Measurements from ENCODE around the gene ZIK1.

Gene ZIK1

DNA sequence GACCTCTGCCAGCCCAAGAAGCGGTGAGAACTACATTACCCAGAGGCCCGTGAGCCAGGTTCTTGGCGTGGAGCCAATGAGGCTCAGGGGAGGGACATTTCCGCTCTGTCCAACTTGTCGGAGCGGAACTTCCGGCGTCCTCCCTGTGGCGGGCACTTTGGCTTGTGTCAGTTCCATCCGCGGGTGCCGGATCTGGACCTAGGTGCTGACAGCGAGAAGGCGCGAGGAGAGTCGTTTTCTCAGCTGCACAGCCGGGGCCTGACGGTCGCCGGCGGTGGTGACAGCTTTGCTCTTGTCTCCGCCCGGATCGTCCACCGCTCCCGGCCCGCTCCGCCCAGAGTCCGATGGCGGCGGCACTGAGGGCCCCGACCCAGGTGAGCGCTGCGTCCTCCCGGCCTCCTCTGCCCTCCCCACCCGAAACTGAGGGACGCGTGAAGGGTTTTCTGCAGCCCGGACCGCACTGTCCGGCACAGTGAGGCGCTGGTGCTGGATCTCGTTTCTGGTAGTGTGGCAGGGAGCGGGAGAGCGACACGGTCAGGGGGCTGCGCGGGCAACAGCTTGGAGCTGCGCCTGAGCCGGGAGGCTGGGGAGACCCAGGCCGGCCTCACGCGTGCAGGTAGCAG lies 15.9 kb downstream of the ZIK1 start, which contains the start of gene ZNF530:
Gene ZNF530 (plus strand): TSS at position 125 of the 623 bp plus-strand sequence. CDS start 4,461 bp downstream, outside the sequence.
- Histone ChIP-seq H3K36me3 (peaks cover 37% of the 10 kb centered on the region), H3K27ac (peak within 1 kb of the TSS; percentile 71), H3K27me3 (no peaks in the 10 kb centered on the region), H4K20me1 (0 out of 2 replicates have a peak, but pooled peaks cover 5% of the 10 kb centered on the region), H3K9me3 (peaks cover 22% of the 10 kb centered on the region; the same call in 1 of the 2 replicates), H3K4me1 (peaks cover 24% of the 10 kb centered on the region), H3K9ac (peak within 1 kb of the TSS; percentile 88), H3K4me3 (peak within 1 kb of the TSS; percentile 97), H3K4me2 (peak within 1 kb of the TSS; percentile 99)
- no peak for TF ChIP-seq Cebpa-rat (IDR thresholded peaks at IDR 0.05)

DNA sequence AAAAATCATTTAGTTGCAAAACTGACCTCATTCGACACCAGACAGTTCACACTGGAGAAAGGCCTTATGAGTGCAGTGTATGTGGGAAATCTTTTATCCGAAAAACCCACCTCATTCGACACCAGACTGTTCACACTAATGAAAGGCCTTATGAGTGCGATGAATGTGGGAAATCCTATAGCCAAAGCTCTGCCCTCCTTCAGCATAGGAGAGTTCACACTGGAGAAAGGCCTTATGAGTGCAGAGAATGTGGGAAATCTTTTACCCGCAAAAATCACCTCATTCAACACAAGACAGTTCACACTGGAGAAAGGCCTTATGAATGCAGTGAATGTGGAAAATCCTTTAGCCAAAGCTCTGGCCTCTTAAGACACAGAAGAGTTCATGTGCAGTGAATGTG lies 23.0 kb downstream of the ZIK1 start:
- Histone ChIP-seq H3K9ac (no peak overlapping the region), H3K27ac (no peak overlapping the region), H3K4me2 (no peak overlapping the region), H3K9me3 (peaks cover 71% of the 10 kb centered on the region), H4K20me1 (no peaks in the 10 kb centered on the region), H3K27me3 (no peaks in the 10 kb centered on the region), H3K36me3 (peaks cover 76% of the 10 kb centered on the region), H3K4me3 (no peak overlapping the region), H3K4me1 (peaks cover 22% of the 10 kb centered on the region)
- no peak for TF ChIP-seq Cebpa-rat (IDR thresholded peaks at IDR 0.05)

DNA sequence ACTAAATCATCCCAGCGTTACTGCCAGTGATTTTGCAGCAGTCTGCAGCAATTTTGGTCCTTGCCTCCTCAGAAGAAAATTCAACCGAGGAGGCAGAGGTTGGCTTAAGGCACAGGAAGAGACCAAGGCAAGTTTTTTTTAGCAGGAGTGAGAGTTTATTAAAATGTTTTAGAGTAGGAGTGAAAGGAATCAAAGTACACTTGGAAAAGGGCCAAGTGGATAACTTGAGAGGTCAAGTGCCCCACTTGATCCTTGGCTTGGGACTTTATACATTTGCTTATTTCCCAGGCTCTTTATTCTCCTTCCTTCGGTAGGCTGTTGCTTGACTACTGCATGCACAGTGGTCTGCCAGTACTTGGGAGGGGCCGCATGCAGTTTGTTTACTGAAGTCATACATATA lies 27.2 kb downstream of the ZIK1 start:
- H3K9me3 ChIP-seq = peaks cover 57% of the 10 kb centered on the region
- no peak overlapping the region for H3K4me2 ChIP-seq
- H3K4me3 ChIP-seq = no peak overlapping the region
- no peak for TF ChIP-seq Cebpa-rat (IDR thresholded peaks at IDR 0.05)
- H3K4me1 ChIP-seq = peaks cover 27% of the 10 kb centered on the region
- H3K27ac ChIP-seq = no peak overlapping the region
- no peaks in the 10 kb centered on the region for H3K27me3 ChIP-seq
- no peaks in the 10 kb centered on the region for H4K20me1 ChIP-seq
- peaks cover 47% of the 10 kb centered on the region for H3K36me3 ChIP-seq
- no peak overlapping the region for H3K9ac ChIP-seq

DNA sequence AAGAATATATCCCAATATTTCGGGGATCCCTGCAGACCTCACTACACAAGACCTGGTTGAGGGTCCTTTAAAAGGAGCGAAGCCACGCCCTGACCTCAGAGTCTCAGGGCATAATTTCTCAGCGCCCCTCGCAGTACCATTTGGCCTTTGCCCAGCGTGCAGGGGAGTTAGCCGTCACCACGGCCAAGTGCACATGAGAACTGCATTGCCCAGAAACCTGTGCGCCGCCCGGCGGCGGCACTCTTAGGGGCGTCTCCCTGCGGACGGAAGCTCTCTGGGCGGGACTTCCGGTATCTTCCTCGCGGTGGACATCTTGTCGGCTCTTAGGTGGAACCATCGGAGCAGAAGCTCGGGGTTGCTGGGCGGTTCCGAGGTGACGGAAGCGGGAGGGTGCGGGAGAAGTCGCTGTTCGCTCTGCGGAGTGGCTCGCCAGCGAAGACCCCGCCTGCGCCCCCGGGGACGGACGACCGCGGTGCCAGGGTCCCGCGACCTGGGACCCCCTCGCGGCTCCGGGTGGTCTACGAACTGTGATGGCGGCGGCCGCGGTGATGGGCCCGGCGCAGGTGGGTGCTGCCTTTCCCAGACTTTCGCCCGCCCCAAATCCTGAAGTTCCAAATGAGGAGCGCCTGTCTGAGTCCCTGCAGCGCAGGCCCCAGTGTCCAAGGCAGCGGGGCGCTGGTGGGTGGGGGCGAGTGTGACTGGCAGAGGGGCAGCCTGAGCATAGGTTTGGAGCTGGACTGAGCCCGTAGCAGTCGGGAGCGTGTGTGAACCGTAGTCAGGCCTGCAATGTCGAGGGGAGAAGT lies 30.2 kb downstream of the ZIK1 start, which contains the start of gene ZNF134:
Gene ZNF134 (plus strand): TSS at position 302 of the 803 bp plus-strand sequence. CDS start 5,227 bp downstream, outside the sequence.
- no peaks in the 10 kb centered on the region for H4K20me1 ChIP-seq
- H3K9me3 ChIP-seq = peaks cover 72% of the 10 kb centered on the region
- peaks cover 13% of the 10 kb centered on the region for H3K4me1 ChIP-seq
- H3K9ac ChIP-seq = peak within 1 kb of the TSS; percentile 94
- peak within 1 kb of the TSS; percentile 97 for H3K4me3 ChIP-seq
- H3K36me3 ChIP-seq = peaks cover 53% of the 10 kb centered on the region
- no peak for TF ChIP-seq Cebpa-rat (IDR thresholded peaks at IDR 0.05)
- no peaks in the 10 kb centered on the region for H3K27me3 ChIP-seq
- H3K27ac ChIP-seq = peak within 1 kb of the TSS; percentile 94
- peak within 1 kb of the TSS; percentile 78 for H3K4me2 ChIP-seq

DNA sequence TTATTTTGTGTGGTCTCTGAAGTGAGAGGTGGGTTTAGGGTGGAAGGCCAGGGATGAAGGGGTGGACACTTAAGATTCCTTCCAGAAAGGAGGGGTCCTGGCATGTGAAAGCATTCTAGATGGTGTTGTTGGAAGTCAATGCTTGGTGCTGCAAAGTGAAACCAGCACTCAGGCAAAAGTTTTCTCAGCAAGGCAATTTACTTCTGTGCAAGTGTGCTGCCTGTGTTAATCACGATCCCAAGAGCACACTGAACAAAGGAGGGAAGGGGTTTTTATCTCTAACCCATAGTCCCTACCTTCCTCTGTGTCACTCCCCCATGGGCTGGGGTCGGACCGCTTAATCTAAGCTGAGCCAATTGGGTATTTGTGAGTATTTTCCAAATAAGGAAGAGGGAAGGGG lies 31.4 kb downstream of the ZIK1 start:
- H3K27ac ChIP-seq = no peak overlapping the region
- H3K4me2 ChIP-seq = peak overlapping the region; percentile 78
- H3K9ac ChIP-seq = no peak overlapping the region
- peaks cover 76% of the 10 kb centered on the region for H3K9me3 ChIP-seq
- H3K4me3 ChIP-seq = peak overlapping the region; percentile 97
- H4K20me1 ChIP-seq = no peaks in the 10 kb centered on the region
- H3K36me3 ChIP-seq = peaks cover 65% of the 10 kb centered on the region
- TF ChIP-seq Cebpa-rat (IDR thresholded peaks at IDR 0.05) = no peak
- H3K4me1 ChIP-seq = peaks cover 5% of the 10 kb centered on the region; the same call in 1 of the 2 replicates
- no peaks in the 10 kb centered on the region for H3K27me3 ChIP-seq

DNA sequence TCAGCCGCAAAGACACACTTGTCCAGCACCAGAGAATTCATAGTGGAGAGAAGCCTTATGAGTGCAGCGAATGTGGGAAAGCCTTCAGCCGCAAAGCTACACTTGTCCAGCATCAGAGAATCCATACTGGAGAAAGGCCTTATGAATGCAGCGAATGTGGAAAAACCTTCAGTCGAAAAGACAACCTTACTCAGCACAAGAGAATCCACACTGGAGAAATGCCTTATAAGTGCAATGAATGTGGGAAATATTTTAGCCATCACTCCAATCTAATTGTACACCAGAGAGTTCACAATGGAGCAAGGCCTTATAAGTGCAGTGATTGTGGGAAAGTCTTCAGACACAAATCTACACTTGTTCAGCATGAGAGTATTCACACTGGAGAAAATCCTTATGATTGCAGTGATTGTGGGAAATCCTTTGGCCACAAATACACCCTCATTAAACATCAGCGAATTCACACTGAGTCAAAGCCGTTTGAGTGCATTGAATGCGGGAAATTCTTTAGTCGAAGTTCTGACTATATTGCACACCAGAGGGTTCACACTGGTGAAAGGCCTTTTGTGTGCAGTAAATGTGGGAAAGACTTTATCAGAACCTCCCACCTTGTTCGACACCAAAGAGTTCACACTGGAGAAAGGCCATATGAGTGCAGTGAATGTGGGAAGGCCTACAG lies 36.9 kb downstream of the ZIK1 start:
- H3K27ac ChIP-seq = no peak overlapping the region
- no peaks in the 10 kb centered on the region for H4K20me1 ChIP-seq
- H3K9me3 ChIP-seq = peaks cover 99% of the 10 kb centered on the region
- H3K27me3 ChIP-seq = peaks cover 6% of the 10 kb centered on the region; the same call in 1 of the 2 replicates
- H3K9ac ChIP-seq = no peak overlapping the region
- H3K4me3 ChIP-seq = peak overlapping the region; percentile 97
- H3K36me3 ChIP-seq = peaks cover 99% of the 10 kb centered on the region
- no peak for TF ChIP-seq Cebpa-rat (IDR thresholded peaks at IDR 0.05)
- no peak overlapping the region for H3K4me2 ChIP-seq
- H3K4me1 ChIP-seq = no peaks in the 10 kb centered on the region

DNA sequence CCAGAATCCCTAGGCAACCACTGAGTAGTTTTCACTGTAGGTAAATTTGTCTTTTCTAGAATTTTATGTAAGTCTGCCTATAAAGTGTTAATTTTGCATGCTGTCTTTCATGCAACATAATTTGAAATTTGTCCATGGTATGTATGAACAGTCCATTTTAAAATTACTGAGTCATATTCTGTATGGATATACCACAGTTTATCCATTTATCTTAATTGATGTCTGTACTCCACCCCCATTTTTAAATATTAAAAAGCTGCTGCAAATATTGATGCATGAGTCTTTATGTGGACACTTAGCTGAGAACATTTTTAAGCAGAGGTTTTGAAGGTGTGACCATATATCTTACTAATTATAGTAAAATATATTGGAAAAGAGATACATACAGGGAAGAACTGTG lies 39.1 kb downstream of the ZIK1 start:
- no peaks in the 10 kb centered on the region for H4K20me1 ChIP-seq
- H3K27me3 ChIP-seq = peaks cover 6% of the 10 kb centered on the region; the same call in 1 of the 2 replicates
- no peak overlapping the region for H3K27ac ChIP-seq
- H3K4me2 ChIP-seq = no peak overlapping the region
- H3K4me1 ChIP-seq = no peaks in the 10 kb centered on the region
- H3K36me3 ChIP-seq = peaks cover 89% of the 10 kb centered on the region
- no peak for TF ChIP-seq Cebpa-rat (IDR thresholded peaks at IDR 0.05)
- peaks cover 99% of the 10 kb centered on the region for H3K9me3 ChIP-seq
- H3K4me3 ChIP-seq = 0 out of 2 replicates have a peak overlapping the region, but pooled peaks have one; percentile 97
- H3K9ac ChIP-seq = no peak overlapping the region

DNA sequence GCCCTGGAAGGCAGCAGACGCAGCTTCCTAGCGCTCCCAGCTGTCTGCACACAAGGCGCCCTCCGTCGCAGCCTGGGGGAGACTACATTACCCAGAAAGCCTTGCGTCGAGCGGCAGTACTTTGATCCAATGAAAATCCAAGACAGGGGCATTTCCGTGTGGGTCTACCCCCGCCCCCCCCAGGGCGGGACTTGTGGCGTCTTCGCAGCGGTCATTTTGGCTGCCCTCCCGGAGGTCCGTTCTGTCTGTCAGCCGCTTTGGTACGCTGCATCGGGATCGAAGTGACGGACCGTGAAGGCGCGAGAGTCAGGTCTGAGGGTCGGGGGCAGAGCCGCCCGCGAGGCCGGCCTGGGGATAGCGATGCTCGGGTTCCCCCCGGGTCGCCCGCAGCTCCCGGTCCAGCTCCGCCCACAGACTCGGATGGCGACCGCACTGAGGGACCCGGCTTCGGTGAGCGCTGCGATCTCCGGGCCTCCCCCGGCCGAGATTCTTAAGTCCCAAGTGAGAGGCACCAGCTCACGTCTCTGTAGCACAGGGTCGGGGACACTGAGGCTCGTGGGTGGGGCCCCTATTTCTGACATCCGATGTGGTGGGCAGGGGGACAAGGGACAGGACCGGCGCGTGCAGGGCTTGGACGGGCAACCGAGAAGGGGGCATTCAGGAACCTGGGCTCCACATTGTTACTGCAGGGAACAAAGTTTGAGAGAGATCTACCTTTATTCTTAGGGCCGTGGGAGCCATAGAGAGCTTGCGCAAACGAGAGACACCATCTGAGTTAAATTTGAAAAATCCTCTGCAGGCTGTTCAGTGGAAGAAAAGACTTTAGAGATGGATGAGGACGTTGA lies 49.3 kb downstream of the ZIK1 start, which contains the start of gene ZNF211:
Gene ZNF211 (plus strand): TSS at position 182 of the 845 bp plus-strand sequence. CDS start 179 bp downstream, at position 361.
- H3K4me3 ChIP-seq = peak within 1 kb of the TSS; percentile 98
- H3K9me3 ChIP-seq = peaks cover 28% of the 10 kb centered on the region
- H3K4me2 ChIP-seq = peak within 1 kb of the TSS; percentile 94
- peak within 1 kb of the TSS; percentile 88 for H3K9ac ChIP-seq
- peaks cover 10% of the 10 kb centered on the region for H3K4me1 ChIP-seq
- TF ChIP-seq Cebpa-rat (IDR thresholded peaks at IDR 0.05) = no peak
- H3K27ac ChIP-seq = peak within 1 kb of the TSS; percentile 74
- H3K27me3 ChIP-seq = no peaks in the 10 kb centered on the region
- H4K20me1 ChIP-seq = no peaks in the 10 kb centered on the region
- peaks cover 65% of the 10 kb centered on the region for H3K36me3 ChIP-seq

DNA sequence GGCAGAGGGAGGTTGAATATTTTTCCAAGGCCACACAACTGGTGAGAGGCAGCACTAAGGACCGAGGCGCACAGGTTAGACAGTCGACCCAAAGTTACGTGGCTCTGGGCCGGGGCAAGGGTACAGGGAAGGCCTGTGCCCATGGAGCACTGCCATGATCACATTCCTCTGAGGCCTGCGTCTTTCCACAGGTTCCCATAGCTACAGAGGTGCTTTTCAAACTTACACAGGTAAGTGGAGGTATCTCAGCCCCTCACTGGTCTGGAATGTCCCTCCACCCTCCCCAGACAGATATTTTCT lies 49.8 kb downstream of the ZIK1 start:
- H4K20me1 ChIP-seq = no peaks in the 10 kb centered on the region
- peak overlapping the region; percentile 94 for H3K4me2 ChIP-seq
- peaks cover 30% of the 10 kb centered on the region for H3K9me3 ChIP-seq
- peaks cover 70% of the 10 kb centered on the region for H3K36me3 ChIP-seq
- H3K4me3 ChIP-seq = peak overlapping the region; percentile 98
- H3K27me3 ChIP-seq = no peaks in the 10 kb centered on the region
- no peak overlapping the region for H3K27ac ChIP-seq
- TF ChIP-seq Cebpa-rat (IDR thresholded peaks at IDR 0.05) = no peak
- H3K9ac ChIP-seq = peak overlapping the region; percentile 88
- peaks cover 10% of the 10 kb centered on the region for H3K4me1 ChIP-seq

Measured in BLaER1 (cell line).